HEK293 (cell line): ENCODE data around the gene SGTB.

Experiments used
- GLIS1 ChIP-seq: fragments of 450-650 bp; formaldehyde crosslinking; IDR thresholded peaks from 2 replicates; pipeline ENCODE4 v1.5.1; 2016; ENCODE audit warnings: missing biosample characterization, missing genetic modification characterization
- KLF16 ChIP-seq: fragments of 450-650 bp; formaldehyde crosslinking; IDR thresholded peaks from 2 replicates; pipeline ENCODE4 v1.5.1; 2017; ENCODE audit warnings: missing biosample characterization, missing genetic modification characterization
- REST ChIP-seq: fragments of 450-650 bp; formaldehyde crosslinking; IDR thresholded peaks from 2 replicates; pipeline ENCODE4 v1.5.1; 2016; ENCODE audit warnings: missing biosample characterization, missing genetic modification characterization
- SP3 ChIP-seq: fragments of 450-650 bp; formaldehyde crosslinking; IDR thresholded peaks from 2 replicates; pipeline ENCODE4 v1.5.1; 2016; ENCODE audit warnings: missing biosample characterization, missing genetic modification characterization
- TCF7L2 ChIP-seq: IDR thresholded peaks from 2 replicates; pipeline ENCODE4 v1.6.1; 2011; ENCODE audit warnings: low read depth, mild to moderate bottlenecking, inconsistent platforms, low read length, moderate library complexity, borderline replicate concordance
- YY2 ChIP-seq: fragments of 450-650 bp; formaldehyde crosslinking; IDR thresholded peaks from 2 replicates; pipeline ENCODE4 v1.5.1; 2016; ENCODE audit warnings: missing biosample characterization, missing genetic modification characterization
- ZBTB1 ChIP-seq: fragments of 450-650 bp; formaldehyde crosslinking; IDR thresholded peaks from 2 replicates; pipeline ENCODE4 v1.5.1; 2016; ENCODE audit warnings: missing biosample characterization, missing genetic modification characterization
- ZFHX2 ChIP-seq: fragments of 450-650 bp; formaldehyde crosslinking; conservative IDR thresholded peaks from 2 replicates; pipeline ENCODE4 v1.5.1; 2016; ENCODE audit warnings: missing biosample characterization, missing genetic modification characterization
- ZFP69B ChIP-seq: fragments of 450-650 bp; formaldehyde crosslinking; IDR thresholded peaks from 2 replicates; pipeline ENCODE4 v1.5.1; 2016; ENCODE audit warnings: missing biosample characterization, missing genetic modification characterization
- ZNF112 ChIP-seq: fragments of 450-650 bp; formaldehyde crosslinking; IDR thresholded peaks from 2 replicates; pipeline ENCODE4 v1.5.0; 2017; ENCODE audit warnings: missing biosample characterization, missing genetic modification characterization
- ZNF138 ChIP-seq: fragments of 450-650 bp; formaldehyde crosslinking; IDR thresholded peaks from 2 replicates; pipeline ENCODE4 v1.5.1; 2016; ENCODE audit warnings: missing biosample characterization, missing genetic modification characterization, borderline replicate concordance
- ZNF449 ChIP-seq: fragments of 450-650 bp; formaldehyde crosslinking; IDR thresholded peaks from 2 replicates; pipeline ENCODE4 v1.5.1; 2017; ENCODE audit warnings: missing biosample characterization, mild to moderate bottlenecking, missing genetic modification characterization, moderate library complexity
- ZNF521 ChIP-seq: fragments of 450-650 bp; formaldehyde crosslinking; IDR thresholded peaks from 2 replicates; pipeline ENCODE4 v1.5.1; 2017; ENCODE audit warnings: missing biosample characterization, mild to moderate bottlenecking, missing genetic modification characterization
- ZNF580 ChIP-seq: fragments of 450-650 bp; formaldehyde crosslinking; IDR thresholded peaks from 2 replicates; pipeline ENCODE4 v1.5.1; 2016; ENCODE audit warnings: missing biosample characterization, missing genetic modification characterization
- ZNF610 ChIP-seq: fragments of 450-650 bp; formaldehyde crosslinking; IDR thresholded peaks from 2 replicates; pipeline ENCODE4 v1.5.1; 2016; ENCODE audit warnings: missing biosample characterization, missing genetic modification characterization, borderline replicate concordance
- ZNF626 ChIP-seq: fragments of 450-650 bp; sonication (Bioruptor Pico); formaldehyde crosslinking; IDR thresholded peaks from 2 replicates; pipeline ENCODE4 v1.5.1; 2018; ENCODE audit warnings: missing biosample characterization, missing genetic modification characterization, inconsistent platforms
- ZNF658 ChIP-seq: fragments of 450-650 bp; formaldehyde crosslinking; IDR thresholded peaks from 2 replicates; pipeline ENCODE4; 2016; ENCODE audit warnings: missing biosample characterization, missing genetic modification characterization
- ZNF660 ChIP-seq: fragments of 450-650 bp; IDR thresholded peaks from 2 replicates; pipeline ENCODE4 v1.5.1; 2018; ENCODE audit warnings: missing biosample characterization, mild to moderate bottlenecking, missing genetic modification characterization
- ZNF664 ChIP-seq: fragments of 450-650 bp; formaldehyde crosslinking; IDR thresholded peaks from 2 replicates; pipeline ENCODE4 v1.5.1; 2016; ENCODE audit warnings: missing biosample characterization, missing genetic modification characterization
- ZNF677 ChIP-seq: fragments of 450-650 bp; IDR thresholded peaks from 2 replicates; pipeline ENCODE4 v1.5.0; 2018; ENCODE audit warnings: missing biosample characterization, mild to moderate bottlenecking, missing genetic modification characterization, moderate library complexity
- ZNF701 ChIP-seq: fragments of 450-650 bp; formaldehyde crosslinking; IDR thresholded peaks from 2 replicates; pipeline ENCODE4 v1.5.1; 2016; ENCODE audit warnings: missing biosample characterization, missing genetic modification characterization
- ZNF704 ChIP-seq: fragments of 450-650 bp; formaldehyde crosslinking; IDR thresholded peaks from 2 replicates; pipeline ENCODE4 v1.5.1; 2016; ENCODE audit warnings: missing biosample characterization, missing genetic modification characterization
- ZSCAN30 ChIP-seq: fragments of 450-650 bp; IDR thresholded peaks from 2 replicates; pipeline ENCODE4 v1.5.1; 2018; ENCODE audit warnings: missing biosample characterization, mild to moderate bottlenecking, missing genetic modification characterization, moderate library complexity
- ZSCAN5A ChIP-seq: fragments of 450-650 bp; formaldehyde crosslinking; IDR thresholded peaks from 2 replicates; pipeline ENCODE4 v1.5.1; 2016; ENCODE audit warnings: missing biosample characterization, missing genetic modification characterization
- TF ChIP-seq, protein P1 (sequence below): fragments of 450-650 bp; formaldehyde crosslinking; IDR thresholded peaks from 2 replicates; pipeline ENCODE4 v1.5.1; 2016; ENCODE audit warnings: missing biosample characterization, missing genetic modification characterization

Gene SGTB

DNA sequence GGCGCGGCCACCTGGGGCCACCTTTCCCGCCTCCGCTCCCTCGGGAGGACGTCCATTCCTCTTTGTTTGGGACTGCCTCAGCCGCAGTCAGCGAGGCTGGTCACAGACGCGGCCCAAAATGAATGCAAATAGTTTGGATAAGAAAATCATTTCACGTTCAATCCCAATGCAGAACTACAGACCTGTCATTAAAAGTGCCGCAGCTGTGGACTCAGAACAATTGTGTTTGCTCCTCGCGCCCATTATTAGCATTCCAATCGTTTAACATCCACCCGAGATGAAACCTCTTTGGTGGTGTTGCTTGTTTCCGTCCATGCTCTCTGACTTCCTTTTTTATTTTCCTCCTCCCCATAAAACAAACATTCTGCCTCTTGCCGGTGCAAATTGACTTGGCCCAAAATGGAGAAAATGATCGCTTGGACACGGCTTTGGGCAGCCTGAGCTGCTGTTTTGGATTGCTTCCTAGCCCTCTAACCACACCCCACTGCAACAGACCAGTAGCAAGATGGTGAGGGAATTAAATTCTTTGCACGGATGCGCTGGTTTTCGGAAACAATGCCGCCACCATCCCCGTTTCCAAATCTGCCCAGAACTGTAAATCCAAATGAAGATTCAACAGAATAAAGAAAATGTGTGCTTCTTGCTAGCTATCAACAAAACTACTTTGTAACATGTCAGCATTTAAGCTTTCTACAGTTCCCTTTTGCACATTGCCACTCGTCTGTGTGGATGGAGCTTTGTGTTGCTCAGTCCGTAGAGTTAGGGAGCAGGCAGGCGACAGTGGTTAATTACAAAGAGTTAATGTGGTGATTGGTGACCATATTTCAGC, 880 bp upstream of the SGTB start (continued):
- TF ChIP-seq ZSCAN30 (tag by site-specific recombination) (no peak), ZNF580 (tag by site-specific recombination) (no peak), ZNF677 (tag by site-specific recombination) (no peak), REST (tag by site-specific recombination) (0 out of 2 replicates have a peak, but pooled peaks have one; percentile 9), ZNF701 (tag by site-specific recombination) (no peak), ZNF660 (tag by site-specific recombination) (no peak), ZBTB1 (tag by site-specific recombination) (no peak), ZNF610 (tag by site-specific recombination) (no peak), ZNF626 (tag by site-specific recombination) (no peak), ZFHX2 (tag by site-specific recombination) (no peak), GLIS1 (tag by site-specific recombination) (no peak), ZNF521 (no peak), ZNF704 (tag by site-specific recombination) (no peak), YY2 (no peak), SP3 (no peak), ZNF658 (tag by site-specific recombination) (no peak), ZFP69B (tag by site-specific recombination) (0 out of 2 replicates have a peak, but pooled peaks have one; percentile 26), ZNF138 (no peak), ZNF112 (tag by site-specific recombination) (no peak), ZNF664 (tag by site-specific recombination) (0 out of 2 replicates have a peak, but pooled peaks have one; percentile 2), TCF7L2 (no peak), ZSCAN5A (tag by site-specific recombination) (no peak), ZNF449 (tag by site-specific recombination) (no peak), KLF16 (tag by site-specific recombination) (no peak)
- TF ChIP-seq, protein P1, sequence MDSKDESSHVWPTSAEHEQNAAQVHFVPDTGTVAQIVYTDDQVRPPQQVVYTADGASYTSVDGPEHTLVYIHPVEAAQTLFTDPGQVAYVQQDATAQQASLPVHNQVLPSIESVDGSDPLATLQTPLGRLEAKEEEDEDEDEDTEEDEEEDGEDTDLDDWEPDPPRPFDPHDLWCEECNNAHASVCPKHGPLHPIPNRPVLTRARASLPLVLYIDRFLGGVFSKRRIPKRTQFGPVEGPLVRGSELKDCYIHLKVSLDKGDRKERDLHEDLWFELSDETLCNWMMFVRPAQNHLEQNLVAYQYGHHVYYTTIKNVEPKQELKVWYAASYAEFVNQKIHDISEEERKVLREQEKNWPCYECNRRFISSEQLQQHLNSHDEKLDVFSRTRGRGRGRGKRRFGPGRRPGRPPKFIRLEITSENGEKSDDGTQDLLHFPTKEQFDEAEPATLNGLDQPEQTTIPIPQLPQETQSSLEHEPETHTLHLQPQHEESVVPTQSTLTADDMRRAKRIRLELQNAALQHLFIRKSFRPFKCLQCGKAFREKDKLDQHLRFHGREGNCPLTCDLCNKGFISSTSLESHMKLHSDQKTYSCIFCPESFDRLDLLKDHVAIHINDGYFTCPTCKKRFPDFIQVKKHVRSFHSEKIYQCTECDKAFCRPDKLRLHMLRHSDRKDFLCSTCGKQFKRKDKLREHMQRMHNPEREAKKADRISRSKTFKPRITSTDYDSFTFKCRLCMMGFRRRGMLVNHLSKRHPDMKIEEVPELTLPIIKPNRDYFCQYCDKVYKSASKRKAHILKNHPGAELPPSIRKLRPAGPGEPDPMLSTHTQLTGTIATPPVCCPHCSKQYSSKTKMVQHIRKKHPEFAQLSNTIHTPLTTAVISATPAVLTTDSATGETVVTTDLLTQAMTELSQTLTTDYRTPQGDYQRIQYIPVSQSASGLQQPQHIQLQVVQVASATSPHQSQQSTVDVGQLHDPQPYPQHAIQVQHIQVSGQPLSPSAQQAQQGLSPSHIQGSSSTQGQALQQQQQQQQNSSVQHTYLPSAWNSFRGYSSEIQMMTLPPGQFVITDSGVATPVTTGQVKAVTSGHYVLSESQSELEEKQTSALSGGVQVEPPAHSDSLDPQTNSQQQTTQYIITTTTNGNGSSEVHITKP (tag by site-specific recombination): no peak
